A204.1 (cell line): Measurements from ENCODE around the gene SEMA4B.
"Not testable (repeated sequence)": the region's sequence is repeated elsewhere in the genome, so short reads cannot be mapped to it uniquely, and the experiment has no call there.

ENCODE experiments used
- FAIRE-seq: peaks from 2 replicates; lab custom pipeline; 2012; peaks lifted over from hg19 to GRCh38; lab: Jason Lieb, UNC

Gene SEMA4B, protein sequence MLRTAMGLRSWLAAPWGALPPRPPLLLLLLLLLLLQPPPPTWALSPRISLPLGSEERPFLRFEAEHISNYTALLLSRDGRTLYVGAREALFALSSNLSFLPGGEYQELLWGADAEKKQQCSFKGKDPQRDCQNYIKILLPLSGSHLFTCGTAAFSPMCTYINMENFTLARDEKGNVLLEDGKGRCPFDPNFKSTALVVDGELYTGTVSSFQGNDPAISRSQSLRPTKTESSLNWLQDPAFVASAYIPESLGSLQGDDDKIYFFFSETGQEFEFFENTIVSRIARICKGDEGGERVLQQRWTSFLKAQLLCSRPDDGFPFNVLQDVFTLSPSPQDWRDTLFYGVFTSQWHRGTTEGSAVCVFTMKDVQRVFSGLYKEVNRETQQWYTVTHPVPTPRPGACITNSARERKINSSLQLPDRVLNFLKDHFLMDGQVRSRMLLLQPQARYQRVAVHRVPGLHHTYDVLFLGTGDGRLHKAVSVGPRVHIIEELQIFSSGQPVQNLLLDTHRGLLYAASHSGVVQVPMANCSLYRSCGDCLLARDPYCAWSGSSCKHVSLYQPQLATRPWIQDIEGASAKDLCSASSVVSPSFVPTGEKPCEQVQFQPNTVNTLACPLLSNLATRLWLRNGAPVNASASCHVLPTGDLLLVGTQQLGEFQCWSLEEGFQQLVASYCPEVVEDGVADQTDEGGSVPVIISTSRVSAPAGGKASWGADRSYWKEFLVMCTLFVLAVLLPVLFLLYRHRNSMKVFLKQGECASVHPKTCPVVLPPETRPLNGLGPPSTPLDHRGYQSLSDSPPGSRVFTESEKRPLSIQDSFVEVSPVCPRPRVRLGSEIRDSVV

DNA sequence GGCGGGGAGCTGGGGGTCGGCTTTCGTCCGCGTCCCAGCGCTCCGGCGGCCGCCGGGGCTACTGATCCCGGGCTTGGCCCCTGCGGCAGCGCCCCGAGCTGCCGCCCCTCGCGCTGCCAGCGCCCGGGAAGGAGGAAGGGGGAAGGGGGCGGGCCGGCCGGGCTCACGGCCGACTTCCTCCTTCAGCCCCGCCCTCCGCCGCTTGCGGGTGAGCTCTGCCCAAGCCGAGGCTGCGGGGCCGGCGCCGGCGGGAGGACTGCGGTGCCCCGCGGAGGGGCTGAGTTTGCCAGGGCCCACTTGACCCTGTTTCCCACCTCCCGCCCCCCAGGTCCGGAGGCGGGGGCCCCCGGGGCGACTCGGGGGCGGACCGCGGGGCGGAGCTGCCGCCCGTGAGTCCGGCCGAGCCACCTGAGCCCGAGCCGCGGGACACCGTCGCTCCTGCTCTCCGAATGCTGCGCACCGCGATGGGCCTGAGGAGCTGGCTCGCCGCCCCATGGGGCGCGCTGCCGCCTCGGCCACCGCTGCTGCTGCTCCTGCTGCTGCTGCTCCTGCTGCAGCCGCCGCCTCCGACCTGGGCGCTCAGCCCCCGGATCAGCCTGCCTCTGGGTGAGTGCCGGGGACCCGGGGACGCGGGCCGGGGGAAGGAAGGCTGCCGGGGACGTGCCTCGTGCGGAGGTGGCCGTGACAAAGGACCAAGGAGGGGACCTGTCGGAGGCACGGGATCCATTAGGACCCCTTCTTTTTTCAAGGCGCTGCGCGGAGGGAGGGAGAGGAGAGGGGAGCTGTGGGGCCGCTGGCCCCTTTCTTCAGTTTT lies at the start of gene SEMA4B:
Gene SEMA4B, plus strand, starts transcription at position 201 of the 814 bp plus-strand sequence. Its CDS starts 249 bp downstream, at position 450.
- FAIRE-seq: no peak

DNA sequence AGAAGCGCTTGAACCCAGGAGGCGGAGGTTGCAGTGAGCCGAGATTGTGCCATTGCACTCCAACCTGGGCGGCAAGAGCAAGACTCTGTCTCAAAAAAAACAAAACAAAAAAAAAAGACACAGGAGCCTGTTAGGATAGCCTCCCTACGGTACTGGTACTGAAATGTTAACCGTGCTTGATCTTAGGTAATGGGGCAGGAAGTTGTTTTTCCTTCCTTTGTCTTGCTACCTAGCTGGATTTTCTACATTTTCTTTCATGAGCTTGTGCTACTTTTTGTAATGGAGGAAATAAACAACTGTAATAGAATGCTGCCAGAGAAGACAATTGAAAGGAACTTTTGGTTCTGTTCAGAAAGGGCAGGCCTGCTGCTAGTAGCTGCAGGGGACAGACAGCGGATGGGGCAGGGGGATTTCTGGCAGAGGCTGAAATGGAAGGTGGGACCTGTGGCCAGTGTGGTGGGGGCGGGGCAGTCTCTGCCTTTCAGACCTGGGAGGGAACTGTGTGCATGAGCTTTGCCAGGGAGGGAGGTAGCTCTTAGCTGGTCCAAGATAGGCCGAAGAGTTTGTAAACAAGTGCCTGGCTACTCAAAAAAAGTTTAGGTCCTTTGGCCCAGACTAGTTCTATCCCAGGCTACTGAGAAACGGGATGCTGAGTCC lies 49.0 kb upstream of the SEMA4B start:
- FAIRE-seq: no peak

DNA sequence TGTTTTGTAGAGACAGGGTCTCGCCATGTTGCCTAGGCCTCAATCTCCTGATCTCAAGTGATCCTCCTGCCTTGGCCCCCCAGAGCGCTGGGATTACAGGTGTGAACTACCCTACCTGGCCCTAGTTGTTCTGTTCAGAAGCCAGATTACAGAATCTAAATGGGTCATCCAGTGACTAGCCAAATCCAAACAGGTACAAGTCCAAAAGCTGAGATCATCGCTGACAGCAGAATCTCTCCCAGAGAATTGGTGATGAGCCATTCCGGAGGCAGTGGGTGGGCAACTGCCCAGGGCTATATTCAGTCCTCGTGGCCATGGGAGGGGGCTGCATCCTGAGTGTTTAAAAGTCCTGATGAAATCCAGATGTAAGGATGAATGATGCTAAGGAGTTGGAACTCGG lies 47.5 kb upstream of the SEMA4B start:
- FAIRE-seq: no peak

DNA sequence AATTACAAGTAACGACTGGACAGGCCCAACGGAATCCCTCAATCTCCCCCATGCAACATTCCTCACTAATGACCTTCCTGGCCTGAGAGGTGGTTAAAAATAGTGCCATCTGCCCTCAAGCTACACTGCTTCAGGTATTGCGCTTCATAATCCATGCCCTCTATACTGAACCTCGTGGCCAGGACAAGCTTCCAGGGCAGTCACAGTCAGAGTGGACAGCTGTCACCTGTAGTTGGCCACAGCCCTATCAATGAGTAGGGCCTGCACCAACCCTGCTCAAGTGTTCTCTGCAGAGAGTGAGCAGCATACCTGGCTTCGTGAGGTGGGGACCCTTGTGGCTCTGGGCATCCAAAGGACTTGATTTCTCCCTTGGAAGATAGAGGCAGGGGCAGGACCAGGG lies 46.9 kb upstream of the SEMA4B start:
- no peak for FAIRE-seq

DNA sequence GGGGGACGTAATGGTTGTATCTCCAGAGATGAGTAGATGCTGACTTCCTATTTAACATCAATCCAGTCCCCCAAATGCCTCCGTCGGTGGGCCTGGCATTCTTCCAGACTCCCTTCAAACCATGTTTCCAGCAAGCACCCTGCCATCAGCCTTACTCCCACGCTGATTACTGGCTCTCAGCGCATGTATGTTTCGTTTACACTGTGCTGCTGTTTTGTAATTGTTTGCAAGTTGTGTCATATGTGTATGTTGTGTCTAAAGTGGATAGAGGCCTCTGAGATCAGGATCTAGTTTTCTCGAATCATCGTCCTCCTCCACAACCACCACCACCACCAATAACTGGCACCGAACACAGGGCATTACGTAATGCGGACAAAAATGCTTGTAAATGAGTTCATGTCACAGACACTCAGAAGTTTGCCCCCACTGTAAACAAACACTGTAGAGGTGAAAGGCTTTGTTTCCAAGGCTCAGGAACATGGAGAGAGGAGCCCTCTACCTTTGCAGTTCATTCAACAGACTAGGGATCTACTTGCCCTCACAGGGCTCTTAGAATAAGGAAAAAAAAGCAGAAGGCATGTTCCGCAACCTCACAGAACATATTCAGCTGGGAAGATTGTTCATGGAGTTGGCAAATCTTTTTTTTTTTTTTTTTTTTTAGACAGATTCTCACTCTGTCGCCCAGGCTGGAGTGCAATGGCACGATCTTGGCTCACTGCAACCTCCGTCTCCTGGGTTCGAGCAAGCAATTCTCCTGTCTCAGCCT lies 46.1 kb upstream of the SEMA4B start:
- FAIRE-seq: no peak

DNA sequence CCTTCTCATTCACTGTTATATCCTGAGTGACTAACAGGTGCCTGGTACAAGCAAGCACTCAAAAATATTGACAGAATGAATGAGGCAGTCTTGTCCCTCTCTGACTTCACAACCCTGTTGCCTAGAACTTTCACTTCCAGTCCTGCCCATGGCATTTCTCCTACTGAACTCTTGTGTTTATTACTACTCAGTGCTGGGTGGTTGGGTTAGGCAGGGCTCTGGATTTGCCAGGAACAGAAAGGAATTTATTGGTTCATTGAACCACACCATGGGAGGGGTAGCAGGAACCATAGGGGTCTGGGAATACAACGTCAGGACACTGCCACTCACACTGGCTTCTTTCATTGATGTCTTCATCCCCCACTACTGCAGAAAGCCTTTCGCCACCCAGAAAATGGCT lies 41.9 kb upstream of the SEMA4B start:
- no peak for FAIRE-seq

DNA sequence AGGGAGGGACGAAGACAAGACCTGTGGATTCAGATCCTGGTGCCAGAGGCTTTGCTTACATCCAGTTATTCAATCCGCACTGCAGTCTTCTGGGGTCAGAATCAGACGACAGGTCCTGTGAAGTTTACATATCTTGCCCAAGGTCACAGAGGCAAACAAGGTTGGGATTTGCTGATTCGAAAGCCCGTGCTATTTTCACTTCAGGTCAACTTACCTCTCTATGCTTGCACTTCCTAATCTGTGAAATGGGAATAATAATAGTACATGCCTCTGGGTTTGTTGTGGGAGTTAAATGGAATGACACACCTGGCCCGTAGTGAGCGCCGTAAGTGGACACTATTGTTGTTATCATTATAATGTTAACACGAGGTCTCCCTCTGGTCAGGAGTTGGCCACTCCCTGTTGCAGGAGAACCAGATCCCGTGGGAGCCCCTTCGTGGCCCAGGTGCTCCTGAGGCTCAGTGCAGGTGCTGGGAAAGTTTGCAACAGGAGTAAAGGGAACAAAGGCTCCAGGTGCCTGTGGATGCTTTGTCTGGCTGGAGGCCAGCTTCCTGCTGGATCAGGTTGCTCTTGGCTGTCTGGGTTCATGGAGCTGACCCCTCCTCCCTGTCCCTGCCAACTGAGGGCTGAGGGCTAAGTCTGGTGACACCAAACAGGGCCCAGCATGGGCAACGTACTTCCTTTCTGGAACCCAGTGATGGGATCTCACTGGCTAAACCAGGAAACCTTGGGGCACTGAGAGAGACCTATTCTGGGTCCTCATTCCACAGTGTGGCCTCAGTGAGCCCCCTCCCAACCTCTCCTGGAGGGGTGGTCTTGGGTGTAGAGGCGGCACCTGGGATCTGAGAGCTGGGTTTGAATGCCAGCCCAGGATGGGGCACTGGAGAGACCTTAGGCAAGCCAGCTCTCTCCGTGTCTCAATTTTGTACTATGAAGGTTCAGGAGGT lies 40.1 kb upstream of the SEMA4B start:
- FAIRE-seq: no peak

DNA sequence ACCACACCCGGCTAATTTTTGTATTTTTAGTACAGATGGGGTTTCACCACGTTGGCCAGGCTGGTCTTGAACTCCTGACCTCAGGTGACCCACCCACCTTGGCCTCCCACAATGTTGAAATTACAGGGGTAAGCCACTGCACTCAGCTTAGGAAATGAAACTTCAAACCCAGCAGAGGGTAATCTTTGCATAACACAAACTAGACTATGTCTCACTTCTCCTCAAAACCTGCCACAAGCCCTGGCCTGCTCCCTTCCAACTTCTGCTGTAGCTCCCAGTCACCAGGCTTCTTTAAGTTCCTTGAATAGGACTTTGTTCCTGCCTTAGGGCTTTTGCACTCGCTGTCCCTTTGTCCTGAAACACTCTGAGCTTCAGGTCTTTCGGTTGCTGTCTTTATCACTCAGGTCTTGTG lies 39.2 kb upstream of the SEMA4B start:
- no peak for FAIRE-seq

DNA sequence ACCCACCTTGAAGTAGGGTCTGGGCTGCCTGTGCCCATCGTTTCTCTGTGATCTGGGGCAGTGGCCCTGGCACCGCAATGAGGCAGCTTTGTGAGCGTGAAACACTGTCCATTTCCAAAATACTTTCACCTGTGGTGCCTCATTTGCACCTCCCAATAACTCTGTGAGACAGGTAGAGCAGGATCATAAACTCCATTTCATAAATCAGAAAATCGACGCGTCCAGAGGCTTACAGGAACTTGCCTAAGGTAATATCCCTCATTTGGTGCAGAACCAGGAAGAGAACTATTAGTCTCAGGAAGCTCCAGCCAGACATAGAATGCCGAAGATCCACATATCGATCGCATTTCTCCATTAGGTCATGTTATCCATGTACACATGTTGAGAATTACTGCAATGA lies 38.2 kb upstream of the SEMA4B start:
- FAIRE-seq: no peak

DNA sequence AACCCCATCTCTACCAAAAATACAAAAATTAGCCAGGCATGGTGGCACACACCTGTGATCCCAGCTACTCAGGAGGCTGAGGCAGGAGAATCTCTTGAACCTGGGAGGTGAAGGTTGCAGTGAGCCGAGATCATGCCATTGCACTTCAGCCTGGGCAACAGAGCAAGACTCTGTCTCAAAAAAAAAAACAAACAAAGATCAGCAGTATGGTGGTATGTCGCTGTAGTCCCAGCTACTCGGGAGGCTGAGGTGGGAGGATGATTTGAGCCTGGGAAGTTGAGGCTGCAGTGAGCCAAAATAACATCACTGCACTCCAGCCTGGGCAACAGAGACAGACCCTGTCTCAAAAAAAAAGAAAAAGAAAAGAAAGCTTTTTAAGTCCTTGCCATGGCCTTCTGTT lies 36.9 kb upstream of the SEMA4B start:
- FAIRE-seq: not testable (repeated sequence)

DNA sequence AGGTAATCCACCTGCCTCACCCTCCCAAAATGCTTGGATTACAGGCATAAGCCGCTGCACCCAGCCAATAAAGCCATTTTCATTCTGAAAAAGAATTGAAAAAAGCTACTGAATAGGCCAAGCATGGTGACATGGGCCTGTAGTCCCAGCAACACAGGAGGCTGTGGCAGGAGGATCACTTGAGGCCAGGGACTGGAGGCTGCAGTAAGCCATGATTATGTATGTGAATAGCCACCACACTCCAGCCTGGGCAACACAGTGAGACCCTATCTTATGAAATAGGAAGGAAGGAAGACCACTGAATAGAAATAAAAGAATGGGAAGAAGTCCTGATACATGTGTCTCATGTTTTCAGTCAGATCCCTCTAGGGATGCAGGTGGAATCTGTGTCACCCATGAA lies 36.0 kb upstream of the SEMA4B start:
- FAIRE-seq: no peak

DNA sequence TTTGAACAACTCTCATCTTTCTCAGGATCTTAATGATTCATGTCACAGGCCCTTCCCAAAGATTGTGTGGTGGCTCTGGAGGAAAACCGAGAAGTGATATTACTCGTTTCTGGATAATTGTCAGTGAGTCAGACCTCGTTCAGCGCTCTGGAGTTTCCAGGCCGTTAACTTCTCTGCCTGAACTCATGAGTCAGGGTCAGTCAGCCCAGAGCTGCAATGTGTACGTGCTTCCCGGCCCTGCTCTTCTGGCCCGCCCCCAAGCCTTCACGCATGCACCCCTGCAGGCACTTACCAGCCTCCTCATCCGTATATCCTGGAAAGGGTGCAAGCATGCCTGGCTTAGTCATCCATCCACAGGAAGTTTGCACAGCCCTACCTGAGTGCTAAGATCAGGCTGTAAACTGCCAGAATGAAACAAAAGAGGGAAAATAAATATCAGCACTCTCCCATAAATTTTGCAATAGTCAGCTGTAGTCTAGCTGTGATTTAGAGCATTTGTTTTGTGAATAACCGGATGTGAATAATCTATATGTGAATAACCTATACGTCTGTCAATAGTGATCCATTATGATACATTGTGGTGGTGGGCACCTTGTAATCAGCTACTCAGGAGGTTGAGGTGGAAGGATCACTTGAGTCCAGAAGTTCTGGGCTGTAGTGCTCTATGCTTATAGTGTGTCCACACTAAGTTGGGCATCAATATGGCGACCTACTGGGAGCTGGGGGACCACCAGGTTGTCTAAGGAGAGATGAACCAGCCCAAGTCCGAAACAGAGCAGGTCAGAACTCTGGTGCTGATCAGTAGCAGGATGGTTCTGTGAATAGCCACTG lies 35.3 kb upstream of the SEMA4B start:
- FAIRE-seq: no peak

DNA sequence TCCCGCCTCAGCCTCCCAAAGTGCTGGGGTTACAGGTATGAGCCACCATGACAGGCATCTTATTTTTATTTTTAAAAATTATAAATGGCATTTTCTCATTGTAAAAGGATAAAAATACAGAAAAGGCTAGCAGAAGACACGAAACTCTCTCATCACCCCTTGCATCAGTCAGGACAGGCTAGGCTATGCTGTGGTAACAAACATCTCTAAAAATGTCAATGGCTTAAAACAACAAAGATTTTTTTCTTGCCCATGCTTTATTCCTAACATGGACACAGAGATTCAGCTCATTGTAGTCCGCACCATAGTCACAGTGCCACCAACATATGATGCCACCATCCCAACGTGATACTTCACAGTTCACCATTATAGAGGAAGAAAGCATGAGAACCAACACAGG lies 34.0 kb upstream of the SEMA4B start:
- no peak for FAIRE-seq

DNA sequence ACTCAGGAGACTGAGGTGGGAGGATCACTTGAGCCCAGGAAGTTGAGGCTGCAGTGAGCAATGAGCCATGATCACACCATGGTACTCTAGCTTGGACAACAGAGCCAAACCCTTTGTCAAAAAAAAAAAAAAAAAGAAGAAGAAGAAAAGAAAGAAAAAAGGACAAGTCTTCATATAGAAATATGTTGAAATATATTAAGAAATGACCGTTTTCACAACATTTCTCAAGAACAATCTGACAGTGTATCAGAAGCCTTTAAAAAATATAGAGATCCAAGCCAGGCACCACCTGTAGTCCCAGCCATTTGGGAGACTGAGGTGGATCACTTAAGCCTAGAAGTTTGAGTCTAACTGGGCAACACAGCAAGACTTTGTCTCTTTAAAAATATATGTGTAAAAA lies 29.5 kb upstream of the SEMA4B start:
- no peak for FAIRE-seq

DNA sequence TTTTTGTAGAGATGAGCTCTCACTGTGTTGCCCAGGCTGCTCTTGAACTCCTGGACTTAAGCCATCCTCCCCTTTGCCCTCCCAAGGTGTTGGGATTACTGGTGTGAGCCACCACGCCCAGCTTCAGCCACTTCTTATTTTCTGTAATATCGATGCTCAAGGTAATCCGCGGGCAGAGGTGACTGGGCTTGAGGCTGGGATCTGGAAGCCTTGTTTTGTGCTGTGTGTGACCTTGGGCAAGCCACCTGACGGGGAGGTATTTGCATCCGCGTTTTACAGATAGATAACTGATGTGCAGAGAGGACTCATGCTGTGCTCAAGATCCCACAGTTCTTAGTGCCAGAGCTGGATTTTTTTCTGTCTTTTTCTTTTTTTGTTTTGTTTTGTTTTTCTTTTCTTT lies 27.8 kb upstream of the SEMA4B start:
- FAIRE-seq: no peak

DNA sequence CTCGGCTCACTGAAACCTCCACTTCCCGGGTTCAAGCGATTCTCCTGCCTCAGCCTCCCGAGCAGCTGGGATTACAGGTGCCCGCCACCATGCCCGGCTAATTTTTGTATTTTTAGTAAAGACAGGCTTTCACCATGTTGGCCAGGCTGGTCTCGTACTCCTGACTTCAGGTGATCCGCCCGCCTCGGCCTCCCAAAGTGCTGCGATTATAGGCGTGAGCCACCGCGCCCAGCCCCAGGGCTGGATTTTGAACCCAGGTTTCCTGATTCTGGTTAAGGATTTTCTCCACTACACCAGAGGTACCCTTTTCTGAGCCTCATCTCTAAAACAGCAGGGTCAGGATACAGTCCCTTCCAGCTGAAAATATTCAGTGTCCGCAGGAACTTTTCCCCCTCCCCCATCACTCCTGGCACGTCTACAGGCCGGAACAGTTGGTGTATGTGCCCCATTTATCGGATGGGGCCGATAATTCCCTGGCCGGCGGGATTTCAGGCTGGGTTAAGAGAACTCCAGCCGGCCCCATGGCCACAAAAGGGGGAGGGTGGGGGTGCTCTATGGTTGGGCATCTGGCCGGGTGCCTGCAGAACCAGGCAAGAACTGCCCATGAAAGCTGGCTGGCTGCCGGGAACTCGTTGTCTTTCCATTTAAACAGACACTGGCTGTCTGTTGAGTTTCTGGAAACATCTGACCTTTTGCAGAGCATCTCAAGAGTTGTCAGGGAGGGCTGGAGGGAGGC lies 26.8 kb upstream of the SEMA4B start:
- FAIRE-seq: no peak

DNA sequence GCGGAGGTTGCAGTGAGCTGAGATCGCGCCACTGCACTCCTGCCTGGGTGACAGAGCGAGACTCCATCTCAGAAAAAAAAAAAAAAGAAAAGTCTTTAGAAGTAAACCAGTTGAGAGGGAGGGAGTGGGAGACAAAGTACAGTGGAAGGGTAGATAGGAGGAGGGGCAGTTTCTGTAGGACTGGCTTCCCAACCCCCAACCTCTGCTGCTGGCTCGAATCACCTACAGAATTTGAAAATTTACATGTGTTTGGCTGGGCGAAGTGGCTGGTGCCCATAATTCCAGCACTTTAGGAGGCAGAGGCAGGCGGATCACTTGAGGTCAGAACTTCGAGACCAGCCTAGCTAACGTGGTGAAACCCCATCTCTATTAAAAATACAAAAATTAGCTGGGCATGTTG lies 24.1 kb upstream of the SEMA4B start:
- no peak for FAIRE-seq
